Left kidney (tissue), 1 donor: ENCODE measurements around the gene SGSM1. TPM values are rescaled to one million over a fixed set of nuclear protein-coding genes. Genes with fewer than 3 reads are reported as not detected.

Experiments used
- polyA plus RNA-seq: library from polyadenylated mRNA; unstranded; fragments of 120-200 nt; gene quantifications from one replicate; pipeline ENCODE4 v1.2.1, GENCODE V29; 2013; ENCODE audit not compliant: insufficient read length

The SGSM1 gene
- polyA plus RNA-seq, 1 donor, result 2.7 TPM

Other genes with a start within 250 kb of the SGSM1 start
- 33.3 TPM for gene LRRC75B, start 213.1 kb upstream of the SGSM1 start, polyA plus RNA-seq
- gene GGT1, start 203.0 kb upstream of the SGSM1 start, polyA plus RNA-seq, result 39.3 TPM
- gene PIWIL3, start 31.5 kb upstream of the SGSM1 start, polyA plus RNA-seq, result not detected
- not detected for gene LHFPL7, start 140.5 kb downstream of the SGSM1 start, polyA plus RNA-seq
- 27.1 TPM for gene KIAA1671, start 146.5 kb downstream of the SGSM1 start, polyA plus RNA-seq